Stomach (tissue), 4 donors: ENCODE data around the gene NXN.

Experiments used
- CTCF ChIP-seq, 7 experiments: fragments of 450-650 bp in 4 of 7; fragments of 200-600 bp in 3 of 7; sonication (generic) in 3 of 7; IDR thresholded peaks; one replicate each; pipeline ENCODE4 v1.5.1; 2016 to 2019; ENCODE audit warnings: antibody characterized with exemption in 7 of 7, control low read depth in 2 of 7, mild to moderate bottlenecking in 1 of 7
- EP300 ChIP-seq: sonication (generic); formaldehyde crosslinking; IDR thresholded peaks from one replicate; pipeline ENCODE4 v1.6.1; 2017; ENCODE audit warnings: antibody characterized with exemption
- POLR2A ChIP-seq, 4 donors: fragments of 450-650 bp; IDR thresholded peaks; one replicate each; pipeline ENCODE4 v1.6.1; 2016; ENCODE audit warnings: antibody characterized with exemption in 4 of 4, control low read depth in 2 of 4, mild to moderate bottlenecking in 1 of 4, moderate library complexity in 1 of 4
- POLR2AphosphoS5 ChIP-seq, 3 donors: sonication (generic); formaldehyde crosslinking; IDR thresholded peaks; one replicate each; pipeline ENCODE4 v1.6.1; 2016; ENCODE audit warnings: antibody characterized with exemption in 3 of 3

GRCh38 chr17:915538-916201 lies 63.9 kb downstream of the NXN start:
- TF ChIP-seq CTCF (IDR thresholded peaks at IDR 0.05), result no peak
- TF ChIP-seq POLR2AphosphoS5 (IDR thresholded peaks at IDR 0.05), result no peak
- TF ChIP-seq EP300, result no peak
- no peak for TF ChIP-seq POLR2A (IDR thresholded peaks at IDR 0.05)
